ENCODE data around the gene SYNE2. TPM values are rescaled to one million over a fixed set of nuclear protein-coding genes. Genes with fewer than 3 reads are reported as not detected.

SYNE2 gene
- total and polyA plus RNA-seq, 2 of the 8 experiments (the other 6 are each of a cell fraction or from before 2014, with no cell fraction given): 32.6 to 46.1 TPM

DNA sequence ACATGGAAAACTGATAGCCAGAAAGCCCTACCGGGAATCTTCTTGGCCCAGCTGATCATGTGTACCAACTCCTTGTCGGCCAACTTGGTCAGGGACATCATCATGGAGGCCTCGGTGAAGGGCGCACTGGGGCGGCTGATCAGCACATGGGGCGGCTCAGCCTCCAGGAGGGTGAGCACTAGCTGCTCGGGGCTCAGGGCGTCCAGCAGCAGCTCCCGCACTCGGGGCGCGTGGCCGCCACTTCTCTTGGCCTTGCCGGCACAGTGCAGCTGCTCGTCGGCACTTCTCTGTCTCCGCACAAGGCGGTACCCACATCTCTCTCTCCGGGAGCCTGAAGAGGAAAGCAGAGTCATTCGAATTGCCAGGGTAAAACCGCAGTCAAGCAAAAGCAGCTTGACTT is 407.6 kb downstream of the SYNE2 start (continued):
- TF ChIP-seq RNF2 (IDR thresholded peaks at IDR 0.05; ENCODE audit: borderline replicate concordance, low read depth, low read length, missing control alignments, poor library complexity, severe bottlenecking) (no peak), KDM5A (IDR thresholded peaks at IDR 0.05; ENCODE audit: low read length) (no peak), SIRT6 (IDR thresholded peaks at IDR 0.05; ENCODE audit: low read length) (no peak), SP4 (IDR thresholded peaks at IDR 0.05; ENCODE audit: low read length) (no peak), TAF7 (optimal IDR thresholded peaks at IDR 0.05; ENCODE audit: borderline replicate concordance, low read depth, low read length) (no peak), KDM1A (IDR thresholded peaks at IDR 0.05; ENCODE audit: borderline replicate concordance, low read length) (no peak), ASH2L (IDR thresholded peaks at IDR 0.05; ENCODE audit: low read length) (no peak), SIX5 (IDR thresholded peaks at IDR 0.05; ENCODE audit: low read depth, low read length) (no peak)

Measured in H1 (cell line).